GM12878 (cell line): ENCODE data around the gene ZFYVE19. TPM values are rescaled to one million over a fixed set of nuclear protein-coding genes. Genes with fewer than 3 reads are reported as not detected.

Experiments
- ATAC-seq: fragments of 200-7000 bp; cut with Tn5 transposase; 3 replicates; pipeline ENCODE4 v1.9.1; 2020; ENCODE audit warnings: mild to moderate bottlenecking, moderate library complexity
- BruUV-seq: library from RNA; stranded (reverse); fragments of 400-500 nt; replicated peaks from 2 replicates; lab custom pipeline; 2021; lab: Mats Ljungman, UMichigan
- CTCF ChIA-PET: fragments of 300-600 bp; sonication (Branson Sonifier 250); formaldehyde crosslinking; extraction: SDS; loops from one replicate; lab custom pipeline; 2021; ENCODE audit warnings: inconsistent platforms; lab: Yijun Ruan, JAX
- POLR2A ChIA-PET: fragments of 350-600 bp; formaldehyde crosslinking; extraction: SDS; loops from one replicate; lab custom pipeline; 2021; ENCODE audit warnings: inconsistent platforms; lab: Charles Lee
- RAD21 ChIA-PET: fragments of 300-600 bp; sonication (Branson Sonifier 250); formaldehyde crosslinking; loops from one replicate; lab custom pipeline; 2023; ENCODE audit warnings: antibody characterized with exemption; ENCODE audit not compliant: unreplicated experiment; lab: Charles Lee
- SMC1A ChIA-PET: fragments of 300-600 bp; sonication (Branson Sonifier 250); formaldehyde crosslinking; loops from one replicate; lab custom pipeline; 2023; ENCODE audit not compliant: unreplicated experiment, uncharacterized antibody; lab: Charles Lee
- DNase-seq: peaks from one replicate; pipeline ENCODE4 v3.0.0-alpha.2; 2011; ENCODE audit warnings: low read depth, low spot score
- FAIRE-seq: peaks from 3 replicates; lab custom pipeline; 2011; peaks lifted over from hg19 to GRCh38; lab: Jason Lieb, UNC
- H2AFZ ChIP-seq: 2 replicates; pipeline ENCODE4 v1.6.0; 2011; ENCODE audit warnings: low read depth, low read length, control low read depth; ENCODE audit not compliant: control insufficient read depth
- H3K27ac ChIP-seq: 2 replicates; pipeline ENCODE4 v1.5.1; 2011; ENCODE audit warnings: control low read depth; ENCODE audit not compliant: control insufficient read depth, insufficient read depth
- H3K27me3 ChIP-seq, 2 experiments: replicated peaks in 1 of 2; 2 replicates each; pipeline versions ENCODE4 v1.6.0 to v1.6.1; 2011; ENCODE audit warnings: low read length in 1 of 2; ENCODE audit not compliant: control insufficient read depth in 2 of 2, insufficient read depth in 2 of 2
- H3K36me3 ChIP-seq, 2 experiments: 2 replicates each; pipeline ENCODE4 v1.5.1; 2011; ENCODE audit warnings: low read length in 1 of 2; ENCODE audit not compliant: control insufficient read depth in 2 of 2, insufficient read depth in 2 of 2
- H3K4me1 ChIP-seq: 2 replicates; pipeline ENCODE4 v1.6.1; 2011; ENCODE audit warnings: mild to moderate bottlenecking, low read length, moderate library complexity, mixed read lengths; ENCODE audit not compliant: control insufficient read depth, insufficient read depth
- H3K4me2 ChIP-seq: 2 replicates; pipeline ENCODE4 v1.6.0; 2011; ENCODE audit warnings: control low read depth; ENCODE audit not compliant: control insufficient read depth, insufficient read depth
- H3K4me3 ChIP-seq: fragments of 200-600 bp; sonication (generic); 2 replicates; pipeline ENCODE4 v1.5.1; 2016
- H3K79me2 ChIP-seq: 2 replicates; pipeline ENCODE4 v1.6.0; 2011; ENCODE audit warnings: low read length; ENCODE audit not compliant: control insufficient read depth, insufficient read depth
- H3K9ac ChIP-seq: 2 replicates; pipeline ENCODE4 v1.8.0; 2011; ENCODE audit warnings: low read length, control low read depth, mixed read lengths; ENCODE audit not compliant: control insufficient read depth, insufficient read depth
- H3K9me3 ChIP-seq: replicated peaks from 3 replicates; pipeline ENCODE4 v1.5.1; 2011; ENCODE audit warnings: mild to moderate bottlenecking, low read length; ENCODE audit not compliant: control insufficient read depth, insufficient read depth
- H4K20me1 ChIP-seq: 2 replicates; pipeline ENCODE4 v1.6.0; 2011; ENCODE audit not compliant: control insufficient read depth, insufficient read depth
- BCL3 ChIP-seq: IDR thresholded peaks from 2 replicates; pipeline ENCODE4 v1.6.1; 2011; ENCODE audit warnings: borderline replicate concordance, low read depth, mild to moderate bottlenecking, moderate library complexity, low read length; ENCODE audit not compliant: insufficient read depth, poor library complexity, severe bottlenecking
- IRF4 ChIP-seq: IDR thresholded peaks from 2 replicates; pipeline ENCODE4 v1.6.1; 2011; ENCODE audit warnings: low read depth, low read length
- JUND ChIP-seq: IDR thresholded peaks from 2 replicates; pipeline ENCODE4 v1.6.1; 2012; ENCODE audit warnings: low read depth, mild to moderate bottlenecking, low read length, improper control_type of control experiment, moderate library complexity
- TCF3 ChIP-seq: IDR thresholded peaks from 2 replicates; pipeline ENCODE4 v1.6.1; 2012; ENCODE audit warnings: low read depth, mild to moderate bottlenecking, low read length, borderline replicate concordance; ENCODE audit not compliant: insufficient read depth
- ZBTB11 ChIP-seq: fragments of 450-650 bp; formaldehyde crosslinking; IDR thresholded peaks from 2 replicates; pipeline ENCODE4 v1.5.0; 2022; ENCODE audit warnings: mild to moderate bottlenecking, missing genetic modification characterization
- WGBS: methylation state at CpG from one replicate; pipeline ENCODE4 v1.1.6; 2016; ENCODE audit warnings: low lambda C conversion rate; ENCODE audit not compliant: insufficient replicate concordance, insufficient coverage; ENCODE audit errors: missing lambda C conversion rate; 5-methylcytosine and 5-hydroxymethylcytosine counted together
- in situ Hi-C: fragments of 300-500 bp; cut with MboI; formaldehyde crosslinking; loops from 9 replicates; pipeline ENCODE4 v1.14.3; 2018; ENCODE audit warnings: mixed read lengths
- intact Hi-C: fragments of 100-400 bp; cut with micrococcal nuclease; formaldehyde crosslinking; loops from one replicate; pipeline ENCODE4 v1.14.2; 2022; ENCODE audit not compliant: unreplicated experiment
- polyA plus RNA-seq, 11 experiments: library from polyadenylated mRNA; depleted of rRNA in 4 of 11; unstranded in 6 of 11; stranded (reverse) in 5 of 11; fragments of >200 nt; fragmentation: Nextera tagmentation in 4 of 11; fragmentation: Illumina TruSeq in 1 of 11; extraction: Ambion mirVana in 4 of 11; extraction: Trizol in 1 of 11; gene quantifications; 1 replicate in 1 of 11; 2 replicates in 10 of 11; pipeline versions ENCODE4 v1.2.1 to v1.2.3, GENCODE V29; 2011 to 2016; ENCODE audit warnings: inconsistent platforms in 2 of 11, missing spikeins in 2 of 11, low read depth in 1 of 11
- total RNA-seq, 4 experiments: library from RNA; depleted of rRNA in 3 of 4; stranded (reverse); fragments of >200 nt in 3 of 4; fragmentation: Illumina TruSeq in 1 of 4; extraction: Trizol in 1 of 4; gene quantifications; 2 replicates each; pipeline versions ENCODE4 v1.2.1 to v1.2.3, GENCODE V29; 2013 to 2021

ZFYVE19 gene
- total and polyA plus RNA-seq, 10 of the 15 experiments (the other 5 are each of a cell fraction or from before 2014, with no cell fraction given), result 1.7 to 36.3 (median 17.0) TPM

GRCh38 chr15:40769274-40770146 is 37.4 kb upstream of the ZFYVE19 start, which contains the start of gene C15orf62 (continued):
- TF ChIP-seq ZBTB11, result no peak
- no peak for TF ChIP-seq IRF4
- TF ChIP-seq BCL3, result no peak

- Histone ChIP-seq H2AFZ (peak overlapping the region; percentile 25), H3K9ac (peak overlapping the region; percentile 15; the same call in 1 of the 2 replicates), H3K27me3 (no peaks in the 10 kb centered on the region), H3K4me3 (no peak overlapping the region), H3K36me3 (peaks cover 0 to 11% of the 10 kb centered on the region in 2 experiments; a peak in 2 of 4 replicates), H4K20me1 (no peaks in the 10 kb centered on the region), H3K9me3 (no peaks in the 10 kb centered on the region), H3K4me2 (peak overlapping the region; percentile 52), H3K4me1 (peaks cover 32% of the 10 kb centered on the region), H3K79me2 (no peaks in the 10 kb centered on the region)
- BruUV-seq, result no TSS peak
- ChIA-PET POLR2A (interaction anchor here (0.6 to 2.7 kb wide), 9 partner anchors 8 to 461 kb away, joined by 3 to 12 read pairs (median 3); partner anchors contain the start of gene RAD51), RAD21 (interaction anchor here (0.7 to 3.3 kb wide), 4 partner anchors 12 to 102 kb away, joined by 4 to 11 read pairs (median 4); no protein-coding TSS in a partner anchor), SMC1A (interaction anchor here (0.6 to 1.3 kb wide), 8 partner anchors 14 to 91 kb away, joined by 3 to 5 read pairs (median 4); partner anchors contain the start of gene RAD51)
- intact Hi-C loops, result no loop called here
- DNase-seq, result no peak
- TF ChIP-seq TCF3, result 0 out of 2 replicates have a peak, but pooled peaks have one; percentile 64
- no peak for TF ChIP-seq JUND
- TF ChIP-seq, all 136 proteins: peak for 1
- H3K27ac ChIP-seq, result peak overlapping the region; percentile 65
- no peak; the same call in 1 of the 3 replicates for ATAC-seq
- in situ Hi-C loops, result no loop called here
- FAIRE-seq, result no peak
- WGBS, result 88% methylated on average over 17 of the region's 17 CpGs
- CTCF ChIA-PET, result interaction anchor here (1.0 to 3.1 kb wide), 12 partner anchors 9 to 102 kb away, joined by 3 to 17 read pairs (median 4); partner anchors contain the start of gene RAD51
Measured at GRCh38 chr15:40770147-40770721, 36.7 kb upstream of the ZFYVE19 start.
